HepG2 (cell line): ENCODE measurements around the gene CCDC192. TPM values are rescaled to one million over a fixed set of nuclear protein-coding genes. Genes with fewer than 3 reads are reported as not detected.

ENCODE experiments used
- ATAC-seq: fragments of 200-7000 bp; cut with Tn5 transposase; 3 replicates; pipeline ENCODE4 v1.9.1; 2020; ENCODE audit warnings: mild to moderate bottlenecking, moderate library complexity
- BruUV-seq: library from RNA; stranded (reverse); fragments of 400-500 nt; replicated peaks from 2 replicates; lab custom pipeline; 2021; lab: Mats Ljungman, UMichigan
- CTCF ChIA-PET: fragments of 300-600 bp; formaldehyde crosslinking; extraction: SDS; loops from one replicate; lab custom pipeline; 2021; ENCODE audit warnings: low total read pairs, inconsistent platforms, low intra/inter-chr PET ratio; lab: Yijun Ruan, JAX
- POLR2A ChIA-PET: fragments of 350-600 bp; sonication (Branson Sonifier 250); formaldehyde crosslinking; loops from one replicate; lab custom pipeline; 2020; ENCODE audit warnings: antibody characterized with exemption, inconsistent platforms; lab: Yijun Ruan, JAX
- DNase-seq: peaks from one replicate; pipeline ENCODE4 v3.0.0-alpha.2; 2015; ENCODE audit warnings: low spot score
- FAIRE-seq: peaks from 3 replicates; lab custom pipeline; 2011; peaks lifted over from hg19 to GRCh38; lab: Jason Lieb, UNC
- H2AFZ ChIP-seq: one replicate; pipeline ENCODE4 v1.6.1; 2011; ENCODE audit warnings: low read length, inconsistent platforms
- H3K27ac ChIP-seq: fragments of 300-600 bp; 3 replicates; pipeline ENCODE4 v1.8.0; 2011; ENCODE audit warnings: mixed run types, mild to moderate bottlenecking, mixed read lengths, low read length, inconsistent platforms; ENCODE audit not compliant: insufficient read depth; ENCODE audit errors: extremely low read length
- H3K27me3 ChIP-seq, 2 experiments: fragments of 200-600 bp in 1 of 2; 2 replicates in 1 of 2; 3 replicates in 1 of 2; pipeline versions ENCODE4 v1.6.0 to v1.8.0; 2011; ENCODE audit warnings: low read length in 2 of 2, mild to moderate bottlenecking in 2 of 2, moderate library complexity in 2 of 2, inconsistent platforms in 1 of 2; ENCODE audit not compliant: insufficient read depth in 2 of 2, control insufficient read depth in 1 of 2
- H3K36me3 ChIP-seq, 2 experiments: fragments of 200-600 bp in 1 of 2; replicated peaks in 1 of 2; 2 replicates in 1 of 2; 3 replicates in 1 of 2; pipeline versions ENCODE4 v1.5.1 to v1.8.0; 2011; ENCODE audit warnings: low read length in 2 of 2, inconsistent platforms in 1 of 2; ENCODE audit not compliant: insufficient read depth in 2 of 2, control insufficient read depth in 1 of 2
- H3K4me1 ChIP-seq: 2 replicates; pipeline ENCODE4 v1.5.1; 2012; ENCODE audit warnings: low read length, inconsistent platforms; ENCODE audit not compliant: insufficient read depth
- H3K4me2 ChIP-seq: 2 replicates; pipeline ENCODE4 v1.6.0; 2011; ENCODE audit warnings: low read depth, low read length, inconsistent platforms
- H3K4me3 ChIP-seq, 3 experiments: fragments of 200-600 bp in 1 of 3; sonication (generic), shearing (Covaris generic) in 1 of 3; replicated peaks in 1 of 3; 2 replicates each; pipeline ENCODE4 v1.5.1; 2011 to 2016; ENCODE audit warnings: low read length in 3 of 3, inconsistent platforms in 2 of 3, low read depth in 2 of 3, mild to moderate bottlenecking in 2 of 3, control low read depth in 1 of 3, mixed read lengths in 1 of 3; ENCODE audit not compliant: insufficient read depth in 1 of 3
- H3K79me2 ChIP-seq: one replicate; pipeline ENCODE4 v1.6.1; 2011; ENCODE audit warnings: low read length, inconsistent platforms; ENCODE audit not compliant: insufficient read depth
- H3K9ac ChIP-seq: 2 replicates; pipeline ENCODE4 v1.6.0; 2011; ENCODE audit warnings: mild to moderate bottlenecking, low read depth, low read length, inconsistent platforms; ENCODE audit not compliant: insufficient read depth
- H3K9me3 ChIP-seq: 2 replicates; pipeline ENCODE4 v1.5.1; 2012; ENCODE audit warnings: mild to moderate bottlenecking, low read length
- H4K20me1 ChIP-seq: 2 replicates; pipeline ENCODE4 v1.6.0; 2011; ENCODE audit warnings: inconsistent platforms, mild to moderate bottlenecking, low read length, moderate library complexity; ENCODE audit not compliant: insufficient read depth
- CAMTA2 ChIP-seq: sonication (generic); formaldehyde crosslinking; IDR thresholded peaks from 2 replicates; pipeline ENCODE4 v1.4.0; 2020; ENCODE audit warnings: mild to moderate bottlenecking, missing genetic modification reagents, borderline replicate concordance
- FOXK1 ChIP-seq: sonication (generic); formaldehyde crosslinking; IDR thresholded peaks from 2 replicates; pipeline ENCODE4 v1.4.0; 2020; ENCODE audit warnings: low read depth, missing genetic modification reagents, borderline replicate concordance
- MYNN ChIP-seq: sonication (generic); formaldehyde crosslinking; IDR thresholded peaks from 2 replicates; pipeline ENCODE4 v1.4.0; 2020; ENCODE audit warnings: mild to moderate bottlenecking, low read depth, missing genetic modification reagents
- NFE2L1 ChIP-seq: sonication (generic); formaldehyde crosslinking; IDR thresholded peaks from 2 replicates; pipeline ENCODE4 v1.4.0; 2020; ENCODE audit warnings: missing genetic modification reagents, mild to moderate bottlenecking, borderline replicate concordance
- THYN1 ChIP-seq: sonication (generic); formaldehyde crosslinking; IDR thresholded peaks from 2 replicates; pipeline ENCODE4 v1.8.1; 2023; ENCODE audit warnings: low read depth, mild to moderate bottlenecking, moderate library complexity, missing genetic modification reagents, borderline replicate concordance
- TOE1 ChIP-seq: sonication (generic); formaldehyde crosslinking; IDR thresholded peaks from 2 replicates; pipeline ENCODE4 v1.4.0; 2020; ENCODE audit warnings: mild to moderate bottlenecking, missing genetic modification reagents
- ZBTB20 ChIP-seq: sonication (generic); formaldehyde crosslinking; IDR thresholded peaks from 2 replicates; pipeline ENCODE4 v1.8.1; 2023; ENCODE audit warnings: missing genetic modification reagents, low read depth, mild to moderate bottlenecking, borderline replicate concordance
- ZNF20 ChIP-seq: sonication (generic); formaldehyde crosslinking; IDR thresholded peaks from 2 replicates; pipeline ENCODE4 v1.4.0; 2020; ENCODE audit warnings: mild to moderate bottlenecking, moderate library complexity, missing genetic modification reagents
- ZNF256 ChIP-seq: sonication (generic); formaldehyde crosslinking; conservative IDR thresholded peaks from 2 replicates; pipeline ENCODE4 v1.4.0; 2020; ENCODE audit warnings: missing genetic modification reagents
- ZNF432 ChIP-seq: sonication (generic); formaldehyde crosslinking; IDR thresholded peaks from 2 replicates; pipeline ENCODE4 v1.5.0; 2020; ENCODE audit warnings: missing genetic modification reagents, mild to moderate bottlenecking, borderline replicate concordance
- ZNF484 ChIP-seq: sonication (generic); formaldehyde crosslinking; IDR thresholded peaks from 2 replicates; pipeline ENCODE4 v1.5.1; 2020; ENCODE audit warnings: mild to moderate bottlenecking, low read depth, missing genetic modification reagents, borderline replicate concordance
- ZNF644 ChIP-seq: IDR thresholded peaks from 2 replicates; pipeline ENCODE4 v1.6.1; 2016; ENCODE audit warnings: low read depth
- ZNF720 ChIP-seq: sonication (generic); formaldehyde crosslinking; IDR thresholded peaks from 2 replicates; pipeline ENCODE4 v1.4.0; 2020; ENCODE audit warnings: missing genetic modification reagents
- WGBS: methylation state at CpG from one replicate; pipeline ENCODE4 v1.1.6; 2017; ENCODE audit warnings: low lambda C conversion rate; 5-methylcytosine and 5-hydroxymethylcytosine counted together
- in situ Hi-C: cut with HindIII; loops from 2 replicates; pipeline ENCODE4 v1.10.0; 2017; ENCODE audit warnings: low pct_unique_long_range_greater_than_20kb; ENCODE audit not compliant: extremely low pct_ligation_motif_present
- intact Hi-C: fragments of 100-400 bp; cut with micrococcal nuclease; formaldehyde crosslinking; loops from one replicate; pipeline ENCODE4 v1.10.0; 2022; ENCODE audit not compliant: unreplicated experiment
- polyA plus RNA-seq, 8 experiments: library from polyadenylated mRNA; depleted of rRNA in 3 of 8; stranded (reverse) in 7 of 8; unstranded in 1 of 8; fragments of >200 nt; fragmentation: Illumina TruSeq in 4 of 8; extraction: Trizol in 4 of 8; gene quantifications; 2 replicates each; pipeline versions ENCODE4 v1.2.1 to v1.2.3, GENCODE V29; 2011 to 2016; ENCODE audit warnings: low read depth in 4 of 8, missing spikeins in 1 of 8, mixed read lengths in 1 of 8; ENCODE audit not compliant: insufficient read depth in 1 of 8
- total RNA-seq, 5 experiments: library from RNA; depleted of rRNA; stranded (reverse); fragments of >200 nt; fragmentation: Illumina TruSeq; extraction: Trizol; gene quantifications; 2 replicates each; pipeline ENCODE4 v1.2.3, GENCODE V29; 2016; ENCODE audit warnings: low read depth in 1 of 5
- TF ChIP-seq, protein P1 (sequence below): sonication (generic); formaldehyde crosslinking; IDR thresholded peaks from 2 replicates; pipeline ENCODE4 v1.8.0; 2022; ENCODE audit warnings: mild to moderate bottlenecking, missing genetic modification reagents, moderate library complexity
- TF ChIP-seq, protein P2 (sequence below): sonication (generic); formaldehyde crosslinking; IDR thresholded peaks from 2 replicates; pipeline ENCODE4 v1.4.0; 2020; ENCODE audit warnings: missing genetic modification reagents, borderline replicate concordance
- TF ChIP-seq, protein P3 (sequence below): IDR thresholded peaks from 2 replicates; pipeline ENCODE4 v1.6.1; 2016; ENCODE audit warnings: mild to moderate bottlenecking

CCDC192 gene
- total and polyA plus RNA-seq, 2 of the 13 experiments (the other 11 are each of a cell fraction or from before 2014, with no cell fraction given): not detected

DNA sequence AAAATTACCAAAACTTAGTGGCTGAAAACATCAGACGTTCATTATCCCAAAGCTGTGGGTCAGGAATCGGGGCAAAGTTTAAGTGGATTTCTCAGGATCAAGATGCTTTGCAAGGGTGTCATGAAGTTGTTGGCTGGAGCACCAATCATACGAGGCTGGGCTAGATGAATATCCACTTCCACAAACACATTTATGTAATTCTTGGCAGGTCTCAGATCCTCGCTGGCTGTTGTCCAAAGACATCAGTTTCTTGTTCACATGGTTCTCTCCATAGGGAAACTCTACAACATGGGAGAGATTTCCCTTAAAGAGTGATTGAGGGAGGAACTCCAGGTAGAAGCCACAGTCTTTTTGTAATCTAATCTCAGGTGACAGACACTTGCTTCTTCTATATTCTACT is 20.2 kb upstream of the CCDC192 start:
- H3K4me1 ChIP-seq: no peaks in the 10 kb centered on the region
- no peaks in the 10 kb centered on the region for H4K20me1 ChIP-seq
- no peak overlapping the region for H3K4me3 ChIP-seq
- no peak for ATAC-seq
- no peak overlapping the region for H3K27ac ChIP-seq
- no peak overlapping the region for H2AFZ ChIP-seq
- no TSS peak for BruUV-seq
- DNase-seq: no peak
- WGBS: 15% methylated on average over 4 of the region's 4 CpGs
- ChIA-PET CTCF (no interaction called here), POLR2A (no interaction called here)
- H3K9ac ChIP-seq: no peak overlapping the region
- no peaks in the 10 kb centered on the region for H3K79me2 ChIP-seq
- H3K27me3 ChIP-seq: no peaks in the 10 kb centered on the region
- no peak overlapping the region for H3K4me2 ChIP-seq
- TF ChIP-seq CAMTA2 (CRISPR knock-in tag) (no peak), ZNF20 (CRISPR knock-in tag) (no peak), ZNF720 (no peak), ZNF644 (CRISPR knock-in tag) (no peak), MYNN (CRISPR knock-in tag) (no peak), THYN1 (no peak), ZNF432 (no peak), ZBTB20 (CRISPR knock-in tag) (no peak), TOE1 (CRISPR knock-in tag) (no peak), NFE2L1 (no peak), ZNF484 (CRISPR knock-in tag) (no peak), FOXK1 (CRISPR knock-in tag) (no peak), ZNF256 (CRISPR knock-in tag) (no peak)
- TF ChIP-seq, protein P1, sequence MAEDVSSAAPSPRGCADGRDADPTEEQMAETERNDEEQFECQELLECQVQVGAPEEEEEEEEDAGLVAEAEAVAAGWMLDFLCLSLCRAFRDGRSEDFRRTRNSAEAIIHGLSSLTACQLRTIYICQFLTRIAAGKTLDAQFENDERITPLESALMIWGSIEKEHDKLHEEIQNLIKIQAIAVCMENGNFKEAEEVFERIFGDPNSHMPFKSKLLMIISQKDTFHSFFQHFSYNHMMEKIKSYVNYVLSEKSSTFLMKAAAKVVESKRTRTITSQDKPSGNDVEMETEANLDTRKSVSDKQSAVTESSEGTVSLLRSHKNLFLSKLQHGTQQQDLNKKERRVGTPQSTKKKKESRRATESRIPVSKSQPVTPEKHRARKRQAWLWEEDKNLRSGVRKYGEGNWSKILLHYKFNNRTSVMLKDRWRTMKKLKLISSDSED (CRISPR knock-in tag): no peak
- TF ChIP-seq, protein P2, sequence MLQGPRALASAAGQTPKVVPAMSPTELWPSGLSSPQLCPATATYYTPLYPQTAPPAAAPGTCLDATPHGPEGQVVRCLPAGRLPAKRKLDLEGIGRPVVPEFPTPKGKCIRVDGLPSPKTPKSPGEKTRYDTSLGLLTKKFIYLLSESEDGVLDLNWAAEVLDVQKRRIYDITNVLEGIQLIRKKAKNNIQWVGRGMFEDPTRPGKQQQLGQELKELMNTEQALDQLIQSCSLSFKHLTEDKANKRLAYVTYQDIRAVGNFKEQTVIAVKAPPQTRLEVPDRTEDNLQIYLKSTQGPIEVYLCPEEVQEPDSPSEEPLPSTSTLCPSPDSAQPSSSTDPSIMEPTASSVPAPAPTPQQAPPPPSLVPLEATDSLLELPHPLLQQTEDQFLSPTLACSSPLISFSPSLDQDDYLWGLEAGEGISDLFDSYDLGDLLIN (CRISPR knock-in tag): no peak
- TF ChIP-seq, protein P3, sequence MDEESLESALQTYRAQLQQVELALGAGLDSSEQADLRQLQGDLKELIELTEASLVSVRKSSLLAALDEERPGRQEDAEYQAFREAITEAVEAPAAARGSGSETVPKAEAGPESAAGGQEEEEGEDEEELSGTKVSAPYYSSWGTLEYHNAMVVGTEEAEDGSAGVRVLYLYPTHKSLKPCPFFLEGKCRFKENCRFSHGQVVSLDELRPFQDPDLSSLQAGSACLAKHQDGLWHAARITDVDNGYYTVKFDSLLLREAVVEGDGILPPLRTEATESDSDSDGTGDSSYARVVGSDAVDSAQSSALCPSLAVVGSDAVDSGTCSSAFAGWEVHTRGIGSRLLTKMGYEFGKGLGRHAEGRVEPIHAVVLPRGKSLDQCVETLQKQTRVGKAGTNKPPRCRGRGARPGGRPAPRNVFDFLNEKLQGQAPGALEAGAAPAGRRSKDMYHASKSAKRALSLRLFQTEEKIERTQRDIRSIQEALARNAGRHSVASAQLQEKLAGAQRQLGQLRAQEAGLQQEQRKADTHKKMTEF (CRISPR knock-in tag): no peak
- intact Hi-C loops: no loop called here
- in situ Hi-C loops: no loop called here
- no peak for FAIRE-seq
- H3K36me3 ChIP-seq: no peaks in the 10 kb centered on the region
- H3K9me3 ChIP-seq: no peaks in the 10 kb centered on the region
